ENCODE measurements around the gene CRIM1. TPM values are rescaled to one million over a fixed set of nuclear protein-coding genes. Genes with fewer than 3 reads are reported as not detected.

Gene CRIM1
- total RNA-seq, 1 experiment from 2014 or later: 1.0 TPM

- in situ Hi-C loops (cut with HindIII; ENCODE audit: low pct_unique_long_range_greater_than_20kb, low sequenced_read_pairs): no loop called here
- DNase-seq (ENCODE audit: low read depth, low spot score): peak; percentile 79
These were observed 208.9 kb downstream of the CRIM1 start for GRCh38 chr2:36564377-36564930.

- in situ Hi-C loops (cut with HindIII; ENCODE audit: low pct_unique_long_range_greater_than_20kb, low sequenced_read_pairs): no loop called here
- DNase-seq (ENCODE audit: low read depth, low spot score): no peak
These were observed 210.1 kb downstream of the CRIM1 start for GRCh38 chr2:36565712-36566111.

- in situ Hi-C loops (cut with HindIII; ENCODE audit: low pct_unique_long_range_greater_than_20kb, low sequenced_read_pairs): no loop called here
- DNase-seq (ENCODE audit: low read depth, low spot score): no peak
These were observed 211.3 kb downstream of the CRIM1 start for GRCh38 chr2:36566887-36567286.

- no peak for DNase-seq (ENCODE audit: low read depth, low spot score)
- in situ Hi-C loops (cut with HindIII; ENCODE audit: low pct_unique_long_range_greater_than_20kb, low sequenced_read_pairs): no loop called here
These were observed 212.3 kb downstream of the CRIM1 start for GRCh38 chr2:36567711-36568408.

- no peak for DNase-seq (ENCODE audit: low read depth, low spot score)
- in situ Hi-C loops (cut with HindIII; ENCODE audit: low pct_unique_long_range_greater_than_20kb, low sequenced_read_pairs): no loop called here
These were observed 213.1 kb downstream of the CRIM1 start for GRCh38 chr2:36568516-36569246.

GRCh38 chr2:36569267-36569856 is 213.8 kb downstream of the CRIM1 start:
- DNase-seq (ENCODE audit: low read depth, low spot score): no peak
- in situ Hi-C loops (cut with HindIII; ENCODE audit: low pct_unique_long_range_greater_than_20kb, low sequenced_read_pairs): no loop called here

DNA sequence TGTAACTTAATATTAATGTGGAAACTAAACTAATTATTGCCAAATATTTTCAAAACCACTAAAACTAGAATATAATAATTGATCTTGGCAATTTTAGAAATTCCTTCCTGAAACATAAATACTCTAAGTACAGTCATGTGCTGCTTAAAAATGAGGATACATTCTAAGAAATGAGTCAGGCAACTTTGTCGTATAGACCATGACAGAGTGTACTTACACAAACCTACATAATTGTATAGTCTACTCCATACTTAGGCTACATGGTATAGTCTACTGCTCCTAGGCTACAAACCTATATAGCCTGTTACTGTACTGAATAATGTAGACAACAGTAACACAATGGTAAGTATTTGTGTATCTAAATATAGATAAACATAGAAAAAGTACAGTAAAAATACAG is 214.8 kb downstream of the CRIM1 start:
- DNase-seq (ENCODE audit: low read depth, low spot score): no peak
- in situ Hi-C loops (cut with HindIII; ENCODE audit: low pct_unique_long_range_greater_than_20kb, low sequenced_read_pairs): no loop called here

- no peak for DNase-seq (ENCODE audit: low read depth, low spot score)
- in situ Hi-C loops (cut with HindIII; ENCODE audit: low pct_unique_long_range_greater_than_20kb, low sequenced_read_pairs): no loop called here
These were observed 216.6 kb downstream of the CRIM1 start for GRCh38 chr2:36572054-36572718.

DNA sequence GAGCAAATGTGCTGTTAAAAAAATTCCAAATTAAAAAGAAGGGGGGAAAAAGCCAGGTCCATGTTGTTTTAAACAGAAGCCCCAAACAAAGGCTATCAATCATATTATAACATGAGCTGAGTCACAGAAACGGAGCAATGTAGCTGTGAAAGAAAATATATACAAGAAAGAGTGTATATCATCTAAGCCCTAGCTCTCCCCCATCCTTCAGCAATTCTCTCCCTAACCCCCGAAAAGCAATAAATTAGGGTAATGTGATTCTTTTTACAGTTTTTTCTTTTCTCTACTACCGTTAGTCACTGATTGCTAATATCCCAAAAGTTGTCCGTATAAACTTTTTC is 217.1 kb downstream of the CRIM1 start:
- DNase-seq (ENCODE audit: low read depth, low spot score): no peak
- in situ Hi-C loops (cut with HindIII; ENCODE audit: low pct_unique_long_range_greater_than_20kb, low sequenced_read_pairs): no loop called here

- in situ Hi-C loops (cut with HindIII; ENCODE audit: low pct_unique_long_range_greater_than_20kb, low sequenced_read_pairs): no loop called here
- DNase-seq (ENCODE audit: low read depth, low spot score): no peak
These were observed 217.6 kb downstream of the CRIM1 start for GRCh38 chr2:36573165-36573564.

DNA sequence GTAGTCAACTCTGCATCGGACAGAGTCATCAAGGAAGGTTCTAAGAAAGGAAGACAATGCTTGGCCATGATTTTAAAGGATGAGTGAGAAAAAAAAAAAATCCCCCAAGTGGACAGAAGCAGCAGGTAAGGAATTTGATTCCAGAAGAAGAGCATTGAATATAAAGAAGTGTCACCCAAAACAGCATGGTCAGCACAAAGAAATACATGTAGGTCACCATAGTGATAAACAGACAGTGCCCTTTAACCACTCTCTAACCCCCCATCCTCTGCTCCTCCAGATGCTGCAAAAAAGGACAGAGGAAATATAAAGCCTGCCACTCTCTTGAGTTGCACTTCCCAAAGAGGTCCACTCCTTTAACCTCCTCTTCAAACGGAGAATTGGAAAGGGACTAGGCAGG is 219.0 kb downstream of the CRIM1 start:
- in situ Hi-C loops (cut with HindIII; ENCODE audit: low pct_unique_long_range_greater_than_20kb, low sequenced_read_pairs): no loop called here
- DNase-seq (ENCODE audit: low read depth, low spot score): no peak

GRCh38 chr2:36577884-36578283 is 222.3 kb downstream of the CRIM1 start:
- in situ Hi-C loops (cut with HindIII; ENCODE audit: low pct_unique_long_range_greater_than_20kb, low sequenced_read_pairs): no loop called here
- no peak for DNase-seq (ENCODE audit: low read depth, low spot score)

- in situ Hi-C loops (cut with HindIII; ENCODE audit: low pct_unique_long_range_greater_than_20kb, low sequenced_read_pairs): no loop called here
- no peak for DNase-seq (ENCODE audit: low read depth, low spot score)
These were observed 223.0 kb downstream of the CRIM1 start for GRCh38 chr2:36578343-36579296.

DNA sequence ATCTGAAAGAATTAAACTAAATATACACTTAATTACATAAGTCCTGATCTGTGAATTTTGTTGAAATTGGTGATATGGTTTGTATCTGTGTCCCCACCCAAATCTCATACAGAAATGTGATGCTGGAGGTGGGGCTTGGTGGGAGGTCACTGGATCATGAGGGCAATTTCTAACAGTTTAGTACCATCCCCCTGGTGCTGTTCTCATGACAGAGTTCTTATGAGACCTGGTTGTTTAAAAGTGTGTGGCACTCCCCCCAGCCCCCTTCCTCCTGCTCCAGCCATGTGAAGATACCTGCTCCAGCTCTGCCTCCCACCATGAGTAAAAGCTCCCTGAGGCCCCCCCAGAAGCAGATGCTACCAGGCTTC is 223.7 kb downstream of the CRIM1 start:
- DNase-seq (ENCODE audit: low read depth, low spot score): no peak
- in situ Hi-C loops (cut with HindIII; ENCODE audit: low pct_unique_long_range_greater_than_20kb, low sequenced_read_pairs): no loop called here

DNA sequence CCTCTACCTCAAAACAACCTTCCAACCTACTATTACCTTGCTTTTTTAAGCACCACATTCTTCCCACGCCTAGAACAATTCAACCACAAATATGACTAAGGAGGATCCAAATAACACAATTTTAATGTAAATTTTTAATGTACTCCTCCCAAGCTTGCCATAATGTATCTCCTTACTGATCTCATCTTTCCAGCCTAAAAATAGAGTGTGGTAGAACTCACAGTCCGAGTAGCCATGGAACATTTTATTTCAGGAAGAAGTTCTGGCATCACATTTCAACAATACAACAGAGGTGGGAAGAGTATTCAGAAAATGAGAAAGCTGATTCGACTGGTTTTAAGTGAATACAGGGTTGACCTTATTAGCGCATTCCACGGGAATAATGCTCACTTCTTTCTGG is 227.0 kb downstream of the CRIM1 start:
- DNase-seq (ENCODE audit: low read depth, low spot score): no peak
- in situ Hi-C loops (cut with HindIII; ENCODE audit: low pct_unique_long_range_greater_than_20kb, low sequenced_read_pairs): no loop called here

DNA sequence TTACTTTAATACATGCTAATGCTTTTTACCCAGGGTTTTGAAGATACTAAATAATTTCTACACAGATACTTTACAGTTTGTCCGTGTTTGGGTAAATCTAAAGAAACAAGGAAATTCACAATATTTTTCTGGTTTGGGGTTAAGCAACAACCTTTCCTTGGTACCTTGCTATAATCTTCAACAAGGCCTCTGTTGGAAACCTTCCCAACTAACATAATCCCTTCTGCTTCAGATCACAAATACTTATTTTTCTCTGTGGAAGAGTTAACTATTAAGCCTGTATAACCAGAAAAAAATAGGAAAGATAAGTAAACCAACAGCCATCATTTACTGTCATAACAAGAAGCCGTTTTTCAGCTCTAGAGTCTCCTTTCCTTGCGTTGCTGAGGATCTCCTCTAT is 227.4 kb downstream of the CRIM1 start:
- no peak for DNase-seq (ENCODE audit: low read depth, low spot score)
- in situ Hi-C loops (cut with HindIII; ENCODE audit: low pct_unique_long_range_greater_than_20kb, low sequenced_read_pairs): no loop called here

DNA sequence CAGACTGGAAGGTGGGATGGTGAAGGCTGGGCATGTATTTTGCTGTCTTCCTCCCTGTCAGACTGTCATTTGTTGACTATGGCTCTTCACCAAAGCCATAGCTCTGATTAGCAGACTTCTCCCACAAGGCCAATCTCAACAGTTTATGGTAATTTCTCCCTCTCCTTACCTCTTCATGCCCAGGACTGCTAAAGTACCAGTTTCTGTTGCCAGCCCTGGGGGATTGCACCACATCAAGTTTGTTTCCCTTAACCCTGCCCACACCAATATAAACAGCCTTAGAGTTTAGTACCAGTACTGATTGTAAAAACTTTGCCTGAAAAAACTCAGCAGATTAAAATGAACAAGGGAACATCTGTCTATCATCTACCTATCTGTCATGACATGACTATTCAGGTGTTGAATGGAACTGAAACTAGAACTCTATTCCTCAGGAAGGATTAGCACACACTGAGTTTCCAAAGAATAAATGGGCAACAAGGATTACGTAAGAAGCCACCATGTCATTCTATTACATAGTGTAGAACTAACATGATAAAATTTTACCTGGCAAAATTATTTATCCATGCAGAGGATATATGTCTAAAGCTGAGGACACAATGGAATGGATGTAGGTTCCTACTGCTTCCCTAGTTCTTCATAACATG is 228.7 kb downstream of the CRIM1 start:
- in situ Hi-C loops (cut with HindIII; ENCODE audit: low pct_unique_long_range_greater_than_20kb, low sequenced_read_pairs): no loop called here
- DNase-seq (ENCODE audit: low read depth, low spot score): no peak
